Endodermal cell (in vitro differentiated cells): ENCODE results near the gene ADCY2. TPM values are rescaled to one million over a fixed set of nuclear protein-coding genes. Genes with fewer than 3 reads are reported as not detected.

Source experiments
- DNase-seq: peaks from one replicate; pipeline ENCODE4 v3.0.0-alpha.2; 2017
- H3K27ac ChIP-seq: 2 replicates; pipeline ENCODE4 v1.5.1; 2013; ENCODE audit warnings: mild to moderate bottlenecking, low read depth, low read length, moderate library complexity
- H3K27me3 ChIP-seq: 2 replicates; pipeline ENCODE4 v1.6.1; 2013; ENCODE audit warnings: mild to moderate bottlenecking, low read length, moderate library complexity; ENCODE audit not compliant: insufficient read depth, control insufficient read depth, poor library complexity, severe bottlenecking
- H3K36me3 ChIP-seq: 2 replicates; pipeline ENCODE4 v1.7.0; 2013; ENCODE audit warnings: mild to moderate bottlenecking, low read length, moderate library complexity; ENCODE audit not compliant: control insufficient read depth, insufficient read depth
- H3K4me1 ChIP-seq: one replicate; pipeline ENCODE4 v1.7.0; 2013; ENCODE audit warnings: low read length; ENCODE audit not compliant: control insufficient read depth, insufficient read depth
- H3K4me3 ChIP-seq: 2 replicates; pipeline ENCODE4 v1.5.1; 2013; ENCODE audit warnings: mild to moderate bottlenecking, low read length, moderate library complexity
- H3K9ac ChIP-seq: 2 replicates; pipeline ENCODE4 v1.6.1; 2013; ENCODE audit warnings: mild to moderate bottlenecking, low read length, moderate library complexity; ENCODE audit not compliant: poor library complexity, severe bottlenecking; ENCODE audit errors: extremely low read depth
- H3K9me3 ChIP-seq: 2 replicates; pipeline ENCODE4 v1.6.1; 2013; ENCODE audit warnings: mild to moderate bottlenecking, low read length, moderate library complexity; ENCODE audit not compliant: control insufficient read depth
- H3K27ac Mint-ChIP-seq: 2 replicates; pipeline ENCODE4 v1.8.0; 2020; ENCODE audit warnings: mixed read lengths
- H3K27me3 Mint-ChIP-seq: 2 replicates; pipeline ENCODE4 v1.8.0; 2021; ENCODE audit warnings: mild to moderate bottlenecking, mixed read lengths; ENCODE audit not compliant: insufficient read depth
- H3K36me3 Mint-ChIP-seq: 2 replicates; pipeline ENCODE4 v1.8.0; 2020; ENCODE audit warnings: low read depth, mixed read lengths
- H3K4me1 Mint-ChIP-seq: 2 replicates; pipeline ENCODE4 v1.8.0; 2020; ENCODE audit warnings: mixed read lengths
- H3K4me3 Mint-ChIP-seq: 2 replicates; pipeline ENCODE4 v1.8.0; 2020; ENCODE audit warnings: mild to moderate bottlenecking, moderate library complexity, mixed read lengths
- H3K9me3 Mint-ChIP-seq: 2 replicates; pipeline ENCODE4 v1.8.0; 2020; ENCODE audit warnings: mild to moderate bottlenecking, mixed read lengths
- WGBS, 2 experiments: methylation state at CpG; one replicate each; pipeline versions ENCODE4 v1.1.5 to v1.1.7; 2013; ENCODE audit warnings: missing lambda C conversion rate in 2 of 2, mixed read lengths in 1 of 2; ENCODE audit not compliant: insufficient coverage in 1 of 2, insufficient read length in 1 of 2; 5-methylcytosine and 5-hydroxymethylcytosine counted together
- total RNA-seq, 2 donors: library from RNA; stranded (reverse); fragmentation: NEBNext Ultra II Directional in 1 of 2; extraction: Animal tissue kit (Norgen Biotek cat#: 25700) in 1 of 2; gene quantifications; 2 replicates in 1 of 2; 3 replicates in 1 of 2; pipeline ENCODE4 v1.2.1, GENCODE V29; 2021
- TF ChIP-seq, protein P1 (sequence below): fragments of 200-600 bp; sonication (generic); conservative IDR thresholded peaks from 2 replicates; pipeline ENCODE4 v1.5.0; 2021; ENCODE audit warnings: antibody characterized with exemption, mild to moderate bottlenecking

The ADCY2 gene
- total RNA-seq, 2 donors from 2014 or later = 61.5 to 63.2 TPM

DNA sequence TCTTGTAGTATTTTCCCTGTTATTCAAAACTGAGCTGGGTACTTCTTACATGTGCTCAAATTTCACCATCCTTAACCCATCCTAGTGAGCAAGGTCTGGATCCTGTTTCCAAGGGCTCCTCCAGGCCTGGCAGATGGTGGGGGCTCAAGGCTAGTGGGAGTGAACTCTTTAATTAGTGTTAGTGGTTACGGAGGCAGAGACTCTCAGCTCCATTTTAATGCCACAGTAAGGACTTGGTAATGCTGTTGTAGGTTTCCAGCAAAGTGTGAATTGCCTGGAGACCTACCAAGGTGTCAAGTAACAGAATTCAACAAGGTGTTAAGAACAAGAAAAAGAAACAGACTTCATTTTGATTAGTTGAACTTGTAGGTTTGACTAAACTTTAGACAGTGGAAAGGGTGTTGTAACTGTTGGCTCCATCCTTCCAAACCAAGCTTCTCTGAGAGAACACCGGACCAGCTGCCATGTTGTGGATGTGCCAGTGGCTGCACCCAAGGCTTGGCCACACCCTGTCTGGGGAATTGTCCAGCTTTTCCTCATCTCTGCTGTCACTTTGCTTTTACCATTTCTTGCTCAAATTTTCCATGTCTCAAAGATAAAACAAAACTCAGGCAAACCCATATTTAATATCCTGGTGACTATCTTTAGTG, 98.7 kb downstream of the ADCY2 start:
- H3K27ac ChIP-seq = no peak overlapping the region
- no peaks in the 10 kb centered on the region for H3K9me3 Mint-ChIP-seq
- H3K9me3 ChIP-seq = no peaks in the 10 kb centered on the region
- TF ChIP-seq, protein P1, sequence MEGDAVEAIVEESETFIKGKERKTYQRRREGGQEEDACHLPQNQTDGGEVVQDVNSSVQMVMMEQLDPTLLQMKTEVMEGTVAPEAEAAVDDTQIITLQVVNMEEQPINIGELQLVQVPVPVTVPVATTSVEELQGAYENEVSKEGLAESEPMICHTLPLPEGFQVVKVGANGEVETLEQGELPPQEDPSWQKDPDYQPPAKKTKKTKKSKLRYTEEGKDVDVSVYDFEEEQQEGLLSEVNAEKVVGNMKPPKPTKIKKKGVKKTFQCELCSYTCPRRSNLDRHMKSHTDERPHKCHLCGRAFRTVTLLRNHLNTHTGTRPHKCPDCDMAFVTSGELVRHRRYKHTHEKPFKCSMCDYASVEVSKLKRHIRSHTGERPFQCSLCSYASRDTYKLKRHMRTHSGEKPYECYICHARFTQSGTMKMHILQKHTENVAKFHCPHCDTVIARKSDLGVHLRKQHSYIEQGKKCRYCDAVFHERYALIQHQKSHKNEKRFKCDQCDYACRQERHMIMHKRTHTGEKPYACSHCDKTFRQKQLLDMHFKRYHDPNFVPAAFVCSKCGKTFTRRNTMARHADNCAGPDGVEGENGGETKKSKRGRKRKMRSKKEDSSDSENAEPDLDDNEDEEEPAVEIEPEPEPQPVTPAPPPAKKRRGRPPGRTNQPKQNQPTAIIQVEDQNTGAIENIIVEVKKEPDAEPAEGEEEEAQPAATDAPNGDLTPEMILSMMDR = no peak
- H3K36me3 ChIP-seq = no peaks in the 10 kb centered on the region
- H3K27me3 ChIP-seq = no peaks in the 10 kb centered on the region
- peak; percentile 60 for DNase-seq
- H3K36me3 Mint-ChIP-seq = peaks cover 3% of the 10 kb centered on the region
- H3K4me3 Mint-ChIP-seq = no peak overlapping the region
- 84% methylated on average over 2 of the region's 2 CpGs; no CpG with 5 or more reads in 1 of the 2 experiments for WGBS, 2 experiments
- no peak overlapping the region for H3K9ac ChIP-seq
- peaks cover 4% of the 10 kb centered on the region for H3K4me1 Mint-ChIP-seq
- H3K27ac Mint-ChIP-seq = no peak overlapping the region
- no peaks in the 10 kb centered on the region for H3K4me1 ChIP-seq
- H3K27me3 Mint-ChIP-seq = no peaks in the 10 kb centered on the region
- no peak overlapping the region for H3K4me3 ChIP-seq

DNA sequence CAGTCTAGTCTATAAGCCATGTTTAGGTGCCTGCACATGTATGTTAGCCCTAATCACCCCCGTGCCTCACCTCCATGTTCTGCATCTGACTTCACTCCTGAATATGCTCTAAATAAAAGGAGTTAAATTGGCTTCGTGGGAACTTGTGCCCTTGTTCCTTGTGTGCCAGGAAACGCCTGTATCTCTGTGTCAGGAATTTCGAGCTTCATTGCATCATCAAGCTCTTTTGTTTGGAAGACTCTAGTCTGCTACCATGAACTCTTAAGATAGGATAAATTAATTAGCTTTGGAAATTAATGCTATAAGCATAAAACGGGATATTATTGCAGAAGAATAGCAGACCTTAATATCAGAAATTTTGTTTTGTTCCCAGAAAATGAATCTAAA, 99.2 kb downstream of the ADCY2 start:
- H3K9me3 ChIP-seq = no peaks in the 10 kb centered on the region
- Mint-ChIP-seq H3K27ac (no peak overlapping the region), H3K36me3 (no peaks in the 10 kb centered on the region), H3K4me1 (peaks cover 7% of the 10 kb centered on the region), H3K4me3 (no peak overlapping the region), H3K9me3 (no peaks in the 10 kb centered on the region), H3K27me3 (no peaks in the 10 kb centered on the region)
- 85 to 93% methylated on average over 4 to 5 of the region's 5 CpGs for WGBS, 2 experiments
- no peaks in the 10 kb centered on the region for H3K36me3 ChIP-seq
- no peaks in the 10 kb centered on the region for H3K27me3 ChIP-seq
- no peaks in the 10 kb centered on the region for H3K4me1 ChIP-seq
- TF ChIP-seq, protein P1 = no peak
- H3K27ac ChIP-seq = no peak overlapping the region
- no peak overlapping the region for H3K4me3 ChIP-seq
- no peak overlapping the region for H3K9ac ChIP-seq
- peak; percentile 31 for DNase-seq

DNA sequence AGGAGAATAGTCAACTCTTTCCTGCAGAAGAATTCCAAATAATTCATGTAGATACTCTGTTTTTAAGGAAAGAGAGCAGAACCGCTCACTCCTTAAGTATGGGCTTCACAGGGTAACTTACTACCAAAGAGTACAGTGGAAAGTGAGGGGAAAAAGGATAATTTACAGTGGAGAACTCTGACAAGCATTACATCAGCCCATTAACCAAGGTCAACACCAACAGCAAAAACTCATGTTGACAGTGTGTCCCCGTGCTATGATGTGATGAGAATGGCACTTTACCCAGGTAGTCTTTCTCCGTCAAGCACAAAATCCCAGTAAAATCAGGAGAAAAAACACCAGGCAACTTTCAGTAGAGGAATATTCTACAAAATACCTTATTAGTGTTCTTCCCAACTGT, 104.3 kb downstream of the ADCY2 start:
- H3K9me3 ChIP-seq = no peaks in the 10 kb centered on the region
- Mint-ChIP-seq H3K4me3 (no peak overlapping the region), H3K27ac (peak overlapping the region; percentile 6), H3K9me3 (no peaks in the 10 kb centered on the region), H3K4me1 (peaks cover 27% of the 10 kb centered on the region), H3K27me3 (no peaks in the 10 kb centered on the region), H3K36me3 (no peaks in the 10 kb centered on the region)
- H3K9ac ChIP-seq = no peak overlapping the region
- DNase-seq = no peak
- H3K27ac ChIP-seq = no peak overlapping the region
- H3K36me3 ChIP-seq = no peaks in the 10 kb centered on the region
- 90 to 100% methylated on average over 1 to 3 of the region's 3 CpGs for WGBS, 2 experiments
- no peak overlapping the region for H3K4me3 ChIP-seq
- TF ChIP-seq, protein P1 = no peak
- peaks cover 3% of the 10 kb centered on the region for H3K4me1 ChIP-seq
- H3K27me3 ChIP-seq = no peaks in the 10 kb centered on the region
